ENCODE measurements around the gene SCAF4.

DNA sequence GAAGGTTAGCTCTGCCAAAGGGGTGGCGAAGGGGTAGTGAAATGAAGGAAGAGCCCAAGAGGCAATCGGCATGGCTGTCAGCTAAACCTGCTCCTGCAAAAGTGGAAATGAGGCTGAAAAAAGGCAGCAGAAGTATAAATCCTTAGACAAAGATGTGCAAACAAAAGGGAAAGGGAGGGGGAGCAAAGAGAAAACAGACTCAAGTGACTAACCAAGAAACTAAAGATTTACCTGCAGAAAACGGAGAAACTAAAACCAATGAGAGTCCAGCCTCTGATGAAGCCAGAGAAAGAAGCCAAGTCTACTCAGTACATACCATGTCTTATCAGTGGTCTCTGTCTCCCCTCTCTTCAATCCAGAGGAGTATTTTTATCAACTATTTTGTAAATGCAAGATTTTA is 25.4 kb downstream of the SCAF4 start:
- TF ChIP-seq POLR2A (IDR thresholded peaks at IDR 0.05), result no peak
- TF ChIP-seq, protein P1, sequence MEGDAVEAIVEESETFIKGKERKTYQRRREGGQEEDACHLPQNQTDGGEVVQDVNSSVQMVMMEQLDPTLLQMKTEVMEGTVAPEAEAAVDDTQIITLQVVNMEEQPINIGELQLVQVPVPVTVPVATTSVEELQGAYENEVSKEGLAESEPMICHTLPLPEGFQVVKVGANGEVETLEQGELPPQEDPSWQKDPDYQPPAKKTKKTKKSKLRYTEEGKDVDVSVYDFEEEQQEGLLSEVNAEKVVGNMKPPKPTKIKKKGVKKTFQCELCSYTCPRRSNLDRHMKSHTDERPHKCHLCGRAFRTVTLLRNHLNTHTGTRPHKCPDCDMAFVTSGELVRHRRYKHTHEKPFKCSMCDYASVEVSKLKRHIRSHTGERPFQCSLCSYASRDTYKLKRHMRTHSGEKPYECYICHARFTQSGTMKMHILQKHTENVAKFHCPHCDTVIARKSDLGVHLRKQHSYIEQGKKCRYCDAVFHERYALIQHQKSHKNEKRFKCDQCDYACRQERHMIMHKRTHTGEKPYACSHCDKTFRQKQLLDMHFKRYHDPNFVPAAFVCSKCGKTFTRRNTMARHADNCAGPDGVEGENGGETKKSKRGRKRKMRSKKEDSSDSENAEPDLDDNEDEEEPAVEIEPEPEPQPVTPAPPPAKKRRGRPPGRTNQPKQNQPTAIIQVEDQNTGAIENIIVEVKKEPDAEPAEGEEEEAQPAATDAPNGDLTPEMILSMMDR (IDR thresholded peaks at IDR 0.05), result no peak

Measured in adrenal gland (tissue), 5 donors.